A549 (cell line): Measurements from ENCODE around the gene PIEZO2. TPM values are rescaled to one million over a fixed set of nuclear protein-coding genes. Genes with fewer than 3 reads are reported as not detected.

ENCODE experiments used
- ATAC-seq, 2 experiments: fragments of 200-7000 bp in 1 of 2; fragments of >200 bp in 1 of 2; cut with Nextera tagmentation in 1 of 2; cut with Tn5 transposase in 1 of 2; 3 replicates each; pipeline versions ENCODE4 v1.8.0 to v1.9.1; 2018 to 2020; ENCODE audit warnings: mild to moderate bottlenecking in 1 of 2, moderate library complexity in 1 of 2
- CTCF ChIA-PET: fragments of 300-600 bp; sonication (Branson Sonifier 250); formaldehyde crosslinking; extraction: SDS; loops from one replicate; lab custom pipeline; 2021; ENCODE audit warnings: antibody characterized with exemption, inconsistent platforms; lab: Yijun Ruan, JAX
- POLR2A ChIA-PET: fragments of 350-600 bp; formaldehyde crosslinking; extraction: SDS; loops from one replicate; lab custom pipeline; 2021; ENCODE audit warnings: antibody characterized with exemption, inconsistent platforms; lab: Yijun Ruan, JAX
- DNase-seq, 2 experiments: peaks; one replicate each; pipeline versions ENCODE4 v3.0.0 to v3.0.0-alpha.2; 2011 to 2016; ENCODE audit warnings: low read depth in 1 of 2, low spot score in 1 of 2
- FAIRE-seq: peaks from 2 replicates; lab custom pipeline; 2011; peaks lifted over from hg19 to GRCh38; lab: Jason Lieb, UNC
- H3K27ac ChIP-seq, 2 experiments: fragments of >200 bp; sonication (Bioruptor Twin); formaldehyde crosslinking; 3 replicates each; pipeline ENCODE4 v1.5.1; 2016 to 2017
- H3K4me1 ChIP-seq: fragments of >200 bp; sonication (Bioruptor Twin); formaldehyde crosslinking; 3 replicates; pipeline ENCODE4 v1.6.1; 2016
- H3K4me2 ChIP-seq: fragments of >200 bp; sonication (Bioruptor Twin); formaldehyde crosslinking; 3 replicates; pipeline ENCODE4 v1.6.1; 2016
- H3K4me3 ChIP-seq: fragments of >200 bp; sonication (Bioruptor Twin); formaldehyde crosslinking; 3 replicates; pipeline ENCODE4 v1.5.1; 2016
- H3K9me3 ChIP-seq: fragments of >200 bp; sonication (Bioruptor Twin); formaldehyde crosslinking; 3 replicates; pipeline ENCODE4 v1.6.1; 2016
- BCL3 ChIP-seq: fragments of >200 bp; sonication (Bioruptor Twin); formaldehyde crosslinking; IDR thresholded peaks from 3 replicates; pipeline ENCODE4 v1.6.1; 2016
- CBX2 ChIP-seq: fragments of 200-600 bp; sonication (generic); IDR thresholded peaks from 2 replicates; pipeline ENCODE4 v1.6.1; 2016; ENCODE audit warnings: low read depth, mild to moderate bottlenecking, borderline replicate concordance
- CEBPB ChIP-seq, 2 experiments: fragments of >200 bp in 1 of 2; sonication (Bioruptor Twin) in 1 of 2; formaldehyde crosslinking in 1 of 2; IDR thresholded peaks; 2 replicates each; pipeline ENCODE4 v1.6.1; 2012 to 2016
- CTCF ChIP-seq: fragments of >200 bp; sonication (Bioruptor Twin); formaldehyde crosslinking; IDR thresholded peaks from 3 replicates; pipeline ENCODE4 v1.5.1; 2016
- E2F6 ChIP-seq: IDR thresholded peaks from 2 replicates; pipeline ENCODE4 v1.6.1; 2012; ENCODE audit warnings: low read depth, borderline replicate concordance
- EHF ChIP-seq: fragments of 250-450 bp; sonication (Bioruptor Pico); IDR thresholded peaks from 2 replicates; pipeline ENCODE4 v1.5.0; 2020; ENCODE audit warnings: mild to moderate bottlenecking
- ELK1 ChIP-seq: fragments of 150-350 bp; IDR thresholded peaks from 2 replicates; pipeline ENCODE4 v1.6.1; 2014; ENCODE audit warnings: low read depth, mild to moderate bottlenecking, low read length
- ESRRA ChIP-seq: fragments of 150-350 bp; IDR thresholded peaks from 2 replicates; pipeline ENCODE4 v1.6.1; 2014; ENCODE audit warnings: mild to moderate bottlenecking, low read length, borderline replicate concordance
- GATA3 ChIP-seq: IDR thresholded peaks from 2 replicates; pipeline ENCODE4 v1.6.1; 2012; ENCODE audit warnings: borderline replicate concordance
- HDAC2 ChIP-seq: fragments of 200-600 bp; sonication (generic); IDR thresholded peaks from 2 replicates; pipeline ENCODE4 v1.6.1; 2016
- HEYL ChIP-seq: fragments of 250-450 bp; sonication (Bioruptor Pico); IDR thresholded peaks from 2 replicates; pipeline ENCODE4 v1.8.0; 2021; ENCODE audit warnings: mild to moderate bottlenecking, moderate library complexity
- HMGXB4 ChIP-seq: fragments of 250-450 bp; sonication (Bioruptor Pico); IDR thresholded peaks from 2 replicates; pipeline ENCODE4 v1.5.0; 2021; ENCODE audit warnings: mild to moderate bottlenecking, moderate library complexity, borderline replicate concordance
- HOXA7 ChIP-seq: fragments of 250-450 bp; sonication (Bioruptor Pico); IDR thresholded peaks from 2 replicates; pipeline ENCODE4 v1.5.0; 2020; ENCODE audit warnings: mild to moderate bottlenecking, moderate library complexity
- JUNB ChIP-seq: fragments of >200 bp; sonication (Bioruptor Twin); formaldehyde crosslinking; IDR thresholded peaks from 2 replicates; pipeline ENCODE4 v1.6.1; 2016
- KDM5A ChIP-seq: fragments of 200-600 bp; sonication (generic); IDR thresholded peaks from 2 replicates; pipeline ENCODE4 v1.6.1; 2016; ENCODE audit warnings: antibody characterized with exemption, mild to moderate bottlenecking
- MAX ChIP-seq: IDR thresholded peaks from 2 replicates; pipeline ENCODE4 v1.6.1; 2012
- PHF8 ChIP-seq: fragments of 200-600 bp; sonication (generic); IDR thresholded peaks from 2 replicates; pipeline ENCODE4 v1.6.1; 2016; ENCODE audit warnings: low read depth, mild to moderate bottlenecking, antibody characterized with exemption, moderate library complexity, borderline replicate concordance
- RAD21 ChIP-seq, 2 experiments: fragments of >200 bp in 1 of 2; sonication (Bioruptor Twin) in 1 of 2; formaldehyde crosslinking in 1 of 2; IDR thresholded peaks in 1 of 2; conservative IDR thresholded peaks in 1 of 2; 2 replicates in 1 of 2; 3 replicates in 1 of 2; pipeline ENCODE4 v1.6.1; 2012 to 2018; ENCODE audit warnings: inconsistent platforms in 1 of 2
- REST ChIP-seq: fragments of 200-600 bp; sonication (generic); IDR thresholded peaks from 2 replicates; pipeline ENCODE4 v1.6.1; 2016; ENCODE audit warnings: antibody characterized with exemption, mild to moderate bottlenecking, moderate library complexity
- RFX5 ChIP-seq: fragments of 450-650 bp; IDR thresholded peaks from 2 replicates; pipeline ENCODE4 v1.7.1; 2014; ENCODE audit warnings: antibody characterized with exemption, mild to moderate bottlenecking, moderate library complexity
- TFCP2L1 ChIP-seq: fragments of 250-450 bp; sonication (Bioruptor Pico); IDR thresholded peaks from 2 replicates; pipeline ENCODE4 v1.5.0; 2021; ENCODE audit warnings: mild to moderate bottlenecking
- ZFP36 ChIP-seq: fragments of 450-650 bp; IDR thresholded peaks from 2 replicates; pipeline ENCODE4 v1.6.1; 2014; ENCODE audit warnings: borderline replicate concordance; ENCODE audit not compliant: partially characterized antibody
- ZNF302 ChIP-seq: fragments of 250-450 bp; sonication (Bioruptor Pico); IDR thresholded peaks from 2 replicates; pipeline ENCODE4 v1.9.0; 2021; ENCODE audit warnings: inconsistent platforms, mild to moderate bottlenecking, moderate library complexity
- WGBS: methylation state at CpG from one replicate; pipeline ENCODE4 v1.1.6; 2017; ENCODE audit errors: missing lambda C conversion rate; 5-methylcytosine and 5-hydroxymethylcytosine counted together
- polyA plus RNA-seq, 4 experiments: library from polyadenylated mRNA; depleted of rRNA in 3 of 4; stranded (reverse); fragments of >200 nt; fragmentation: RNase III in 1 of 4; extraction: RNeasy Plus Mini Kit Qiagen cat#74134 plus additional on column Dnase treatment in 1 of 4; gene quantifications; 2 replicates in 3 of 4; 3 replicates in 1 of 4; pipeline ENCODE4 v1.2.3, GENCODE V29; 2011 to 2017

The PIEZO2 gene
- polyA plus RNA-seq, 2 of the 4 experiments (the other 2 are of a cell fraction): 0.80 to 1.6 TPM

GRCh38 chr18:11115276-11115675 lies 34.1 kb downstream of the PIEZO2 start:
- Histone ChIP-seq H3K4me2 (peak overlapping the region; percentile 45), H3K4me1 (peaks cover 36% of the 10 kb centered on the region), H3K9me3 (no peaks in the 10 kb centered on the region), H3K4me3 (no peak overlapping the region), H3K27ac (peak overlapping the region in 1 of 2 experiments; percentile 29; a peak in 2 of 6 replicates)
- CTCF ChIA-PET: no interaction called here
- 43% methylated on average over 1 of the region's 1 CpG for WGBS
- TF ChIP-seq TFCP2L1 (CRISPR knock-in tag) (no peak), HMGXB4 (CRISPR knock-in tag) (no peak), EHF (CRISPR knock-in tag) (no peak), ZNF302 (CRISPR knock-in tag) (no peak), JUNB (no peak), PHF8 (no peak), RAD21 (conservative IDR thresholded peaks at IDR 0.05 in 1 of 2, IDR thresholded peaks at IDR 0.05 in 1 of 2) (no peak), HDAC2 (no peak), HOXA7 (CRISPR knock-in tag) (no peak), E2F6 (no peak), BCL3 (no peak), ELK1 (no peak), ESRRA (no peak), KDM5A (no peak), CEBPB (IDR thresholded peaks at IDR 0.05) (no peak), HEYL (no peak), MAX (no peak)
- FAIRE-seq (no peak), DNase-seq (no peak), ATAC-seq (no peak)
- POLR2A ChIA-PET: no interaction called here

- FAIRE-seq: no peak
- H3K27ac ChIP-seq: peak overlapping the region; percentile 35 to 68; a peak in 5 of 6 replicates
- no peaks in the 10 kb centered on the region for H3K9me3 ChIP-seq
- WGBS: 0% methylated on average over 2 of the region's 2 CpGs
- H3K4me2 ChIP-seq: peak overlapping the region; percentile 45
- TF ChIP-seq REST (no peak), ZFP36 (no peak), RFX5 (no peak), GATA3 (peak; percentile 49; the same call in 1 of the 2 replicates), CTCF (no peak), CBX2 (no peak)
- no peak for DNase-seq
- CTCF ChIA-PET: no interaction called here
- H3K4me3 ChIP-seq: no peak overlapping the region
- H3K4me1 ChIP-seq: peaks cover 36% of the 10 kb centered on the region
- POLR2A ChIA-PET: no interaction called here
- no peak for ATAC-seq
Observed at GRCh38 chr18:11114653-11115052, 34.7 kb downstream of the PIEZO2 start.
